NCI-H128 (cell line): ENCODE measurements around the gene RUSF1.
"Not testable (repeated sequence)": the region's sequence is repeated elsewhere in the genome, so short reads cannot be mapped to it uniquely, and the experiment has no call there.

Experiments
- DNase-seq: peaks from one replicate; lab custom pipeline; 2025; ENCODE audit not compliant: unreplicated experiment; lab: John Stamatoyannopoulos, UW

RUSF1 gene

DNA sequence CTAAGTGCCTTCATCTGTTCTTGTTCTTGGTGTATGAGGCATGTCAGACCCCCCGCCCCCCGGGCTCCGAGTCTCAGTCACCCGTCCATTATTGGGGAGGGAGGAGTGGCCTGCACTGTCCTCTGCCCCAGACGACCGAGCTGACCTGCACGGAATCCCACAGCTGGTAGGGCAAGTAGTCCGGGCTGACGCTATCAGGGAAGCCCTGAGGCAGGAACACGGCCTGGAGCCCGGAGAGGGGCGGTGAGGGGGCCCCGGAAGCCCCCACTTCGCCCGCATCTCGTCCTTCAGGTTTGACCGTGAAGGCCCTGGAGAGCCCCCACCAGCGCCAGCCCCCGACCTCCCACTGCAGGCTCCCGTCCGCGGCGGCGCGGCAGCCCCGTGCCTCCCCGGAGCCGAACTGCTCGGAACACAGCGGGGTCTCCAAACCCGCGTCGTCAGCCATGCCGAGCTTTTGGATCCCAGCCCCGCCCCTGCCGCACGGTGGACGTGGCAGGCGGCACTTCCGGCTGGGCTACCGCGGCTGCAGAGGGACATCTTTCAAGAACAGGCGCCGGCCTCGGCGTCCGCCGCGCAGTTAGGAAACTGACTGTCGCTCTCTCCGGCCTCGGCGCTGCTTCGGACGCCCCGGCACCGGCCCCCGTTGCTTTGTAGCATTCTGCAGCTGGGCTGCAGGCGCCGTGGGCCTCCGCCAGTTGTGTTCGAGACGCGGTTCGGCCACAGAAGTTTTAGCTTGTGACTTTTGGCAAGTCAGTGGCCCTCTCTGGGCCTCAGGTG is at the start of gene RUSF1:
TSS of gene RUSF1 (minus strand) at position 463 of the 777 bp plus-strand sequence. CDS start at position 445, 18 bp downstream.
- DNase-seq = peak; percentile 39

GRCh38 chr16:31542763-31543162 is 34.6 kb upstream of the RUSF1 start:
- DNase-seq = no peak

DNA sequence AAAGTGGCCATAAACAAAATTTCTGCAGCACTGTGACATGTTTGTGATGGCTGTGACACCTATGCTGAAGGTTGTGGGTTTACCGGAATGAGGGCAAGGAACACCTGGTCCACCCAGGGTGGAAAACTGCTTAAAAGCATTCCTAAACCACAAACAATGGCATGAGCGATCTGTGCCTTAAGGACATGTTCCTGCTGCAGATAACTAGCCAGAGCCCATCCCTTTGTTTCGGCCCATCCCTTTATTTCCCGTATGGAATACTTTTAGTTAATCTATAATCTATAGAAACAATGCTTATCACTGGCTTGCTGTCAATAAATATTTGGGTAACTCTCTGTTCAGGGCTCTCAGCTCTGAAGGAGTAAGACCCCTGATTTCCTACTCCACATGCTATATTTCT is 31.6 kb upstream of the RUSF1 start:
- not testable (repeated sequence) for DNase-seq

DNA sequence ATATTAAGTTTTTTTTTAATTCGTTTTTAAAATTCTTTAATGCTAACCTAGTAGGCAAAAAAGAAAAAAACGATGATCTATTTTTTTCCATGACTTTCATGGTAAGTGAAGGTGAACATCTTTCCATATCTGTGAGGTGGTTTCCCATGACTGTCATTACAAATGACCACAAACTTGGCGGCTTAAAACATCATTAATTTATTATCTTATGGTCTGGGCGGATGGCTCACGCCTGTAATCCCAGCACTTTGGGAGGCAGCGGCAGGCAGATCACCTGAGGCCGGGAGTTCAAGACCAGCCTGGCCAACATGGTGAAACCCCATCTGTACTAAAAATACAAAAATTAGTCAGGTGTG is 30.0 kb upstream of the RUSF1 start:
- not testable (repeated sequence) for DNase-seq

DNA sequence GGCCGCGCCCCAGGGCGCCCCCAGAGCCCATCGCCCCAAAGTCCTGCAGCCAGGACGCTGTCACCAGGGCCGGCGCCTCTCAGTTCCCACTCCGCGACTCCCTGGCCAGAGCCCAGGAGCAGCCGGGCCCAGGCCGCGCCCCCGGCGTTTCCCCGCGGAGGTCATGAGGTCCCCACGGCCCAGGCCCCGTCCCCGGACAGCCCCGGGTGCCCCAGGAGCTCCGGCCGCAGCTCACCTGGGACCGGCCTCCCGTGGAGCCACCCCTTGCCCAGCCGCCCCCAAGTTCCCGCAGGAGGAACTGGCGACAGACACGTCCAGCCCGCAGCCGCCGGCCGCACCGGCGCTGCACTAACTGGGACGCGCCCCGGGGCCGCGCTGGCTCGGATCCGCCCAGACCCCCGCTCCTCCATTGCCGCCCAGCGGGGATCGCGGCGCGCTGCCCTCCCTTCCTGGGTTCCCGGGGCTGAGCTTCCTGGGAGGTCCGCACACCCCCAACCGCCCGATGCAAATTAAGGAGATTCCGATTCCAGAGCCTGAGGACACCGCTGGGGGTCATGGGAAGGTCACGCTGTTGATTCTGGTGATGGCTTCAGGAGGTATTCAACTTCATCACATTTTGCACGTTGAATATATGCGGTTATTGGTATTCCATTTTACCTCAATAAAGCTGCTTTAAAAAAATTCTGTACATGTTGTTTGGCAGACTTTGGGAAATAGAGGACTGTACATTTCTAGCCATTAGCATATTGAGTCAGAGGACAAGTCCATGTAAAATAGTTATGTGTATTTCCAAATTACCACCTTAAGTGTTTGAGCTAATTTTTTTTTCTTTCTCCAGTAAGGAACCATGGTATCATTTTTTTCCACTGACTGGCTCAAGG is 29.4 kb upstream of the RUSF1 start:
- no peak for DNase-seq

DNA sequence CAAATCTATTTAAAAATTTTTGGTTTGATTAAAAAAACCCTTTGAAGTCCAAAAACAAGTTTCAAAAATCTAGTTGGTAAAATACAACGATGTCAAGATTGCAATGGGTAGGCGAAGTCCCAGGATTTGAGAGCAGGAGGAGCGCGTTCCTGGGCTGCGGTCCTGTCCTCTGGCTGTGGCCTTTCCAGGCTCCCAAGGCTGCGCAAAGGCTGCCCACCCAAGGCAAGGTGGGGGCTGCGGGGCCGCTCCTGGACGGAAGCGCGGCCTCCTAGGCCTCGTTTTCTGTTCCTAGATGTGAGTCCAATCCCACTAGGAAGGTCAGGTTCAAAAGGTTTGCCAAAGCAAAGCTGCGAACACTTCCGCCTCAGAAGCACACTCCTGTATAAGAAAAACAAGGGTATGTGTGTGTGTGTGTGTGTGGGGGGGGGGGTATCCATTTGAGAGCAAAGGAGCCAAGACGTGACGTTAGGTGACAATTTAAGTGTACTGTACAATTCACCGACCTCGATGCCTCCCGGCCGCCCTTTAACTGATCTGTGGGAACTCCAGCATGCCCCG is 28.7 kb upstream of the RUSF1 start:
- no peak for DNase-seq

- no peak for DNase-seq
Measured at GRCh38 chr16:31535737-31536136, 27.5 kb upstream of the RUSF1 start.

GRCh38 chr16:31532896-31533295 is 24.7 kb upstream of the RUSF1 start:
- no peak for DNase-seq

DNA sequence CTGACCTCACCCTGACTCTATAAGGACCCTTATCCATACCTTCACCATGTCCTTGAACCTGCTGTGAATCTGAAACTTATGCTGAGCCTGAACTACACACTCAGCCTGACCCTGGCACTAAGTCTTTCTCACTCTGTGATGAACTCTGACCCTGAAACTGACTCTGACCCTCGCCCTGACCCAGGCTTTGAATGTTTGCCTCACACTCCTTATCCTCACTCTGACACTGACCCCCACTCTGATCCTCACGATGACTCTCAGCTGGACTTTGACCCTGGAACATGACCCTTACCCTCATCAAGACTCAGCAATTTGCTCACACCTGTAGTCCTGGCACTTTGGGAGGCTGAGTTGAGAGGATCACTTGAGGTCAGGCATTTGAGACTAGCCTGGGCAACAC is 23.9 kb upstream of the RUSF1 start:
- DNase-seq = no peak

GRCh38 chr16:31531096-31531495 is 22.9 kb upstream of the RUSF1 start:
- no peak for DNase-seq

GRCh38 chr16:31530405-31530804 is 22.2 kb upstream of the RUSF1 start:
- no peak for DNase-seq

- DNase-seq = no peak
Measured at GRCh38 chr16:31529937-31530312, 21.7 kb upstream of the RUSF1 start.

- no peak for DNase-seq
Measured at GRCh38 chr16:31529108-31529936, 21.1 kb upstream of the RUSF1 start.

DNA sequence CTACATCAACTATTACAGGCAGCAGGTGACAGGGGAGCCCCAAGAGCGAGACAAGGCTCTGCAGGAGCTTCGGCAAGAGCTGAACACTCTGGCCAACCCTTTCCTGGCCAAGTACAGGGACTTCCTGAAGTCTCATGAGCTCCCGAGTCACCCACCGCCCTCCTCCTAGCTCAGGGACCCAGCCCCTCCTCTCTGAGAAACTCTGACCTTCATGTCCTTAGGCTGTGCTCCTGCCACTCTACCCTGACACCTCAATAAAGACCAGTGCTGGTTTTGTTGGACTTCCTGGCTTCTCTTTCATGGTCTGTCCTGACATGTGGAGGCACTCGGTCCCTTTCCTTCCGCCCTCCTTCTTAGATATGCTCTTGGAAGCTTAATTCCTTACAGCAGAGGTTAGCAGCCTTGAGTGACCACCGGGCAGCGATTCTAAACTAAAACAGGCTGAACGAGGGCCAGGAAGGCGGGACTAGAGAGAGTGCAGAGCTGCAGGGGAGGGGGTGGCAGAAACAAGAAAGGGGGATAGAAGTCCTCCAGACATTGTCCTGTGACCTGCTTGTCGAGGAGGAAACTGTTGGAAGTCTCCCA is 20.4 kb upstream of the RUSF1 start:
- no peak for DNase-seq

DNA sequence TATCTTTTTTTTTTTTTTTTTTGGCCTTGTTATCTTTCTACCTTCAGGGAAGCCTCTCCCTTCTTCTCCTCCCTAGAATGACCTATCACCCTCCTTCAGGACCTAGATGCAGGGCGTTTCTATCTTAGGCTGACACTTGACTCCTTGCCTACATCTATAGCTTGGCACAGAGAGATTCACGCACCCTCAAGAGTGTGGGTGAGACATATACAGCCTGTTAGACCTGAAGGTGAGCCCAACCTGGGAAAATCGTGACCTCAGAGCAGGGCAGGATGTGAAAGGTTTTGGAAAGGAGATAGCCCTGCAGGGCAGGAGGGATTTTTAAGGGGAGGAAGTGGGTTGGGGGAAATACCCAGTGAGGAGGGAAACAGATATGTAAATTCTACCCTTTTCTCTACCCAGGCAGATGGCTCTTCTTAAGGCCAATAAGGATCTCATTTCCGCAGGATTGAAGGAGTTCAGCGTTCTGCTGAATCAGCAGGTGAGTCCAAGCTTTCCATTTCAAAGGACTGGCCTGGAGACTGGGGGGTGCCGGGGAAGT is 19.6 kb upstream of the RUSF1 start, which contains the start of gene AHSP:
TSS of gene AHSP (plus strand) at position 167 of the 541 bp plus-strand sequence. CDS start at position 407, 240 bp downstream.
- no peak for DNase-seq

DNA sequence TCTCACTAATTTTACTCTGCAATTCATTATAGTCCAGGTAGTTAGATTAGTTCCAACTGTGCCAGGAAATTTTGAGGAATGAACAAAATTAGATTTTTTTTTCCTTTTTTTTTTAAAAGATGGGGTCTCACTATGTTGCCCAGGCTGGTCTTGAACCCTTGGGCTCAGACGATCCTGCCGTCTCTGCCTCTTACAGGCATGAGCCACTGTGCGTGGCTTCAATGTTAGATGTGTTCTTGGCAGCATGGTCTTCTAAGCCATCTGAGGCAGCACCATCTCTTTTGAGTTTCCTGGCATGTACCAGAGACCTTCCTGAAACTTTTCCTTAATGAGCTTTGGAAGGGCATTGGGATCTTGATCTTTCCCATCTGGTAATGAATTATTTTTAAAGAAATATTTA is 16.9 kb upstream of the RUSF1 start:
- no peak for DNase-seq

- DNase-seq = not testable (repeated sequence)
Measured at GRCh38 chr16:31523768-31524167, 15.6 kb upstream of the RUSF1 start.

- no peak for DNase-seq
Measured at GRCh38 chr16:31522071-31522470, 13.9 kb upstream of the RUSF1 start.

GRCh38 chr16:31521368-31521767 is 13.2 kb upstream of the RUSF1 start:
- DNase-seq = no peak

- DNase-seq = no peak
Measured at GRCh38 chr16:31519759-31520431, 11.7 kb upstream of the RUSF1 start.
